ENCODE data around the gene TCP11.

- TF ChIP-seq CTCF (IDR thresholded peaks at IDR 0.05) (no peak), POLR2AphosphoS5 (IDR thresholded peaks at IDR 0.05; ENCODE audit: insufficient read depth in 1 of 2, low read depth in 1 of 2) (no peak)
Measured at GRCh38 chr6:35152067-35152707, 11.0 kb upstream of the TCP11 start.

Measured in vagina (tissue), 2 donors.